NCI-H1436 (cell line): Measurements from ENCODE around the gene TJP3.
"Not testable (repeated sequence)": the region's sequence is repeated elsewhere in the genome, so short reads cannot be mapped to it uniquely, and the experiment has no call there.

Experiments used
- DNase-seq: peaks from one replicate; lab custom pipeline; 2025; lab: John Stamatoyannopoulos, UW

Gene TJP3

GRCh38 chr19:3708207-3708931 is at the start of gene TJP3:
Gene TJP3, plus strand, starts transcription at chr19:3708384. Its CDS starts 20,049 bp downstream, at chr19:3728433.
- no peak for DNase-seq

DNA sequence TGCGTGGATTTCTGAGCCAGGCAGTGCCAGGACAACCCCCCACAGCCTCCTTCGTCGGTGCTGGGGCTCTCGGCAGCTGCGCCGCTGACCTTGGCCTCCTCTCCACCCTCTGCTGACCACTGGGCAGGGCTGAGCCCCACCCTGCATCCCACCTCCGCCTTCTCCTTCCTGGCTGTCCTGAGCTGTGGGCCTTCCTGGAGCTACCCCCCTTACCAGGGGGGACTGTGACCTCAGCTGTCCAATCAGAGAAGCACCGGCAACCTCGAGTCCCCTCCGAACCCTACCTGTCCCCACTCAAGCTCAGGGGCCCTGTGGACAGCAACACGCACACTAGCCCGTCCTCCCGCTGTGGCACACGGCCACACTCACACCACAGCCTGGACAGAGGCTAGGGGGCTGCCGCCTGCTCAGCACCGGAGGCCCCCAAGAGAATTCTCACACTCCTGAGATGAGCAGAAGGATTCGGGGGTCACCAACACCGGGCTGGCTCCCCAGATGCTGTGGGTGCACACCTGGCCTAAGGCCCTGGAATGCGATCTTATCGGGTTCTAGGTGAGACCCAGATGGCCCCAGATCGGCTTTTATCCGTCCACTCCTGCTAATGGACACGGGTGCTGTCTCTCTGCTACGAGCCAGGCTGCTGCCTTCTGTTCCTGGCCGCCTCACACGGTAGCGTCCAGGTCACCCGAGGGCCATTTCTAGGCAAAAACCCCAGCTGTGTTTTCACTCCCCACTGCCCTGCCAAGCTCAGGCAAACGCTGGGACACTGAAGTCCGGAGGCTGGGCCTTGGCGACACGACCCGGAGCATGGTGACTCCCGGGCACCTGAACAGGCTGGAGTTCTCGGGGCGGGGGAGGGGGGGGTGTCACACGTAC is 49.1 kb upstream of the TJP3 start:
- no peak for DNase-seq

- DNase-seq = no peak
These were observed 48.5 kb upstream of the TJP3 start for GRCh38 chr19:3659746-3660112.

DNA sequence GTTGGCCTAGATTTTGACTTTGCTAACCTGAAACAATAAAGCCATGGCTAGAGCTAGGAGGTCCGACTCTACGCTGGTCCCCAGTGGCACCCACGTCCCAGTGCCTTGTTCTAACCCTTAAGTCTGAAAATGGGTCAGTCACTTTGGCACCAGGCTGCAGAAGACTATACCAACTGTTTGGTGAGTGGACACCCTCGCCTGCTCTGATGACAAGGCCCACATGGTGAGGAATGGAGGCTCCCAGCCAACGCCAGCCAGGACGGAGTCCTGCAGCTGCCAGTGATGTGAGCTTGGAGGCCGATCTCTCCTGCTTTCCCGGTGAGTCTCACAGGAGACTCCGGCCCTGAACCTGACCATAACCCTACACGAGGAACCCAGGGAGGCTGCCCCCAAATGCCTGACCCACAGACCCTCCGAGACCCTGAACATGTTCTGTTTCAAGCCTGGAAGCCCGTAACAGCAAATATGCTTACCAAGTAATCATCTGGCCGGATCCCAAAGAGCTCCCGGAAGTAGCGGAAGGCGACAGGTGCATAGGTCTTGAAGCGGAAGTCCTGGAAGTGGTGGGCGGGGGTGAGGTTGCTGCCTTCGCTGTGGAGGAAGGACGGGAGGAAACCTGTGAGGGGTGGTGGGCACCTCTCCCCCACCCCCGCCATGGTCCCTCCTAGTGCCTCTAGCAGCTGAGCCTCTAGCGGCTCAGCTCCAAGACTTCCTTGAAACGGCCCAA is 47.5 kb upstream of the TJP3 start:
- DNase-seq = no peak

DNA sequence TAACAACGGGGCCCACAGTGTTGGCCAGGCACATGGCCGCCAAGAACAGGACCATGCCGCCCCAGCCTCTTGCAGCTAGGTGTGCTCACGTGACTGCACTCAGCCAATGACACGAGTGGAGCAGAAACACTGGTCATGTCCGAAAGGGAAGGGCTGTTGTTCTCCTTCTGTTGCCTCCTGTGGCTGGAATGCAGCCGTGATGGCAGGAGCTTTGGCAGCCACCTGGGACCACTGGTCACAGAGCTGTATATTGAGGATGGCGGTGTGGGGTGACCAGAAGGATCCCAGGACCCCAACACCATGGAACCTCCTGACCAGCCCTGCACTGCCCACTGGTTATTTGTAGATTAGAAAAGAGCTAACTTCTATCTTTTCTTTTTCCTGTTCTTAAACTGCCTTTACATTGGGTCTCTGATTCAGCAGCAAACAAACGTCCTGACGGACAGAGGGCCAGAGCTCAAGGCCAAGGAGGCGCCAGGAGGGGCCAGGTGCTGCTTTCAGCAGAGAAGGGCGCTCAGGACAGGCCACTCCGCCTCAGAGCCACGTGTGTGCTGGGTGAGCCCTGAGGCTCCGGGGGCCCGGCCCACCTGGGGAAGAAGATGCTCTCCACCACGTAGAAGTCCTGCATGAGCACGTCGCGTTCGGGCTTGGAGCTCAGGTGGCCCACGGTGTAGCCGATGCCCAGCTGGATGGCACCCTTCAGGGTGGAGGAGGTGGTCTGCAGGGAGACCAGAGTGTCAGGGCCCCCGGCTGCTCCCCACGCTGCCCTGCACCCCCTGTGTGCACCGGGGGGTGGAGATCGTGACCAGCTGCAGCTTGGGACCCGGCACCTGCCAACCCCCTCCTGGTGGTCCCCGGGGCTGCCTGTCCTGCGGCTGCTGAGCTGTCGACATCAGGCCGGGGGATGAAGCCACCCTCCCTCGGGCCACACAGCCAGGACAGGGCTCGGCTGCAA is 46.6 kb upstream of the TJP3 start:
- no peak for DNase-seq

DNA sequence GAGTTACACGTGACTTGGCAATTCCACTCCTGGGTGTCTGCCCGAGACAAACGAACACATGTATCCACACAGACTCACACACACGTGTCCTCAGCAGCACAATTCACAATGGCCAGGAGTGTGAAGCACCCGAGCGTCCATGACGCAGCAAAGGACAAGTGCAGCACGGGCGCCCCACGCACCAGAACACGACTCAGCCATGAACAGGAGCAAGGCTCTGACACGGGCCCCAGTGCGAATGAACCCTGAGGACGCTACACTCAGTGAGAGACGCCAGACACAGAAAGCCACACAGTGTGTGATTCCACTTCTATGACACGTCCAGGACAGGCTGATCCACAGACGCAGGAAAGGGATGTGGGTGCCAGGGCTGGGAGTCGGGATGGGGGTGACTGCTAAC is 44.3 kb upstream of the TJP3 start:
- DNase-seq = no peak

DNA sequence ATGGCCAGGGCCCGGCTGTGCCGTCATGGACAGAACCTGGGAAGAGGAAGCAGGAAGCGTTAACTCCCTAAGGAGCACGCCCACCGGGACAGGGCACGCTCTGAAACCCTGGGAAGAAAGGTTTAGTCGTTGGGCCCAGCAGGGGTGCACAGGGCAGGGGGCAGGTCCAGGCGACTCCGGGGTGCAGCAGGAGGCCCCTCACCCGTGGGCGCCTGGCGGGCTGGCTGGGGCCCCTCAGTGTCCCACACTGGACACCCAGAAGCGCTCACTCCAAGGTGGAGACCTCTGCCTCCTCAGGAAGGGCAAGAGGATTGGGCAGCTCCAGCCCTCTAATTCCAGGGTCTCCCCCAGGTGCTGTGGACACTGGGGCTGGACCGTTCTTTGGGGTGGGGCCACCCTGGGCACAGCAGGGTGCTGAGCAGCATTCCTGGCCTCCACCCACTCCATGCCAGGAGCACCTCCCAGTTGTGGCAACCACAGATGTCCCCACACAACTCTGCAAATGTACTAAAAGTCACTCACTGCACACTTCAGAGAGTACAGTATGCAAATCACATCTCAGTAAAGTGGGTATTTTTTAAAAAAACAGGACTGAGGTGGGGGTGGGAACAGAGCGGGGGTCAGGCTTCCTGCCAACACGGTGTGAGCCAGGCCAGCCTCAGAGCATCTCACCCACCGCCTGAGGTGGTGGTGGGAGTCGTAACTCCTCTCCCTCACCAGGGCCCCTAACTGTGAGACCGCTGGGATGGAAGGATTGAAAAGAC is 43.1 kb upstream of the TJP3 start:
- DNase-seq = no peak

- no peak for DNase-seq
These were observed 42.3 kb upstream of the TJP3 start for GRCh38 chr19:3665681-3666544.

DNA sequence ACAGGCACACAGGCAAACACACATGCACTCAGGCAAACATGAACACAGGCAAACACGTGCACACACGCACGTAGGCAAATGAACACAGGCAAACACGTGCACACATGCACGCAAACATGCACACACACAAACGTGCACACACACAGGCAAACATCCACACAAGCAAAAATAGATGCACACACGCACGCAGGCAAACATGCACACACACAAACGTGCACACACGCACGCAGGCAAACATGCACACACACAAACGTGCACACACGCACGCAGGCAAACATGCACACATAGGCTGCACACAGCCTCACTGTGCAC is 41.7 kb upstream of the TJP3 start:
- DNase-seq = not testable (repeated sequence)

DNA sequence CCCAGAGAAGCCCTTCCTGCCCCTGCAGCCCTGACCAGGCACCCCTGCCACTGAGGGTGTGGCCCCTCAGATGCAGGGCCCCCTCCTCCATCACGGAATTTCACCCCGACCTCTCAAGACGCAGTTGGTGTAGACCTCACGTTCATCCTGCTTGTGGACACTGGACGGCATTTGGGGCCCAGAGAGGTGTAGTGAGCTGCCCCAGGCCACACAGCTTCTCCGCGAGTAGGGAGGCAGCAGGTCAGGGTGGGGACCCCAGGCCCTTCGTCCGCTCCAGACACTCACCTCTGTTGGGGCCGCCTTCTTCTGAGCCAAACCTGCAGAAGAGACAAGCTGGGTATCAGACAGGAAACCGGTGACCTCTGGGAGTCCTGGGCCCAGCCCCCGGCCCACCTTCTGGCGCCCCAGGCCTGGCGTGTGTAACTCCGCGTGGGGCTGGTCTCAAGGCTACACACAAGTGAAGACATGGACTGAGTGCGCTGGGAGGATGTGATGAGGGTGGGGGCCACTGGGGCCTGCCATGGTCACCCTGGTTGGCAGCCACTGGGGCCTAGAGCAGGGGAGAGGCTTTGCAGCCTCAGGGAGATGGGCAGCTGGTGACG is 41.0 kb upstream of the TJP3 start:
- no peak for DNase-seq

DNA sequence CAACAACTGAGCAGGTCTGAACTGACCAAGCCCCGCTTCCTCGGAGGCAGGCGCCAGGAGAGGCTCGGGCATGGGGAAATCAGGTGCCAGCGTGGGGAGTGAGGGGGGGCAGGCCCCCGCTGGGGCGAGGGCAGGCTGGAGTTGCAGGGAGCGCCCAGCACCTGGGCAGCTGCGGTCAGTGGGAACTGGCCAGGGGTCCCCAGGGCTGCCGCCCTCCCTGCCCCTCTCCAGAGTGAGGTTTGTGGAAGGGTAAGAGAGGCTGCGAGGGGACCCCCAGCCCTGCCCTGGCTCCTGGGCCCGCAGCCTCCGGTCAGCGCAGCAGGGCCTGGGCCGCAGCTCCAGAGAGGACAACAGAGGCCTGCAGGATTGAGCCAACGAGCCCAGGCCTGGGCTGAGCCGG is 40.4 kb upstream of the TJP3 start:
- no peak for DNase-seq

GRCh38 chr19:3668331-3669081 is 39.7 kb upstream of the TJP3 start:
- no peak for DNase-seq

GRCh38 chr19:3669082-3669946 is 38.9 kb upstream of the TJP3 start:
- no peak for DNase-seq

- no peak for DNase-seq
These were observed 38.0 kb upstream of the TJP3 start for GRCh38 chr19:3669947-3670795.

GRCh38 chr19:3670796-3671679 is 37.1 kb upstream of the TJP3 start:
- DNase-seq = no peak
